ENCODE measurements around the gene NFE2L2.
"Not testable (repeated sequence)": the region's sequence is repeated elsewhere in the genome, so short reads cannot be mapped to it uniquely, and the experiment has no call there.

NFE2L2 gene

GRCh38 chr2:177264693-177265587 lies at the start of gene NFE2L2:
Gene NFE2L2, minus strand, starts transcription at chr2:177264727. Its CDS starts 151 bp downstream, at chr2:177264576.
- DNase-seq = peak; percentile 89

DNA sequence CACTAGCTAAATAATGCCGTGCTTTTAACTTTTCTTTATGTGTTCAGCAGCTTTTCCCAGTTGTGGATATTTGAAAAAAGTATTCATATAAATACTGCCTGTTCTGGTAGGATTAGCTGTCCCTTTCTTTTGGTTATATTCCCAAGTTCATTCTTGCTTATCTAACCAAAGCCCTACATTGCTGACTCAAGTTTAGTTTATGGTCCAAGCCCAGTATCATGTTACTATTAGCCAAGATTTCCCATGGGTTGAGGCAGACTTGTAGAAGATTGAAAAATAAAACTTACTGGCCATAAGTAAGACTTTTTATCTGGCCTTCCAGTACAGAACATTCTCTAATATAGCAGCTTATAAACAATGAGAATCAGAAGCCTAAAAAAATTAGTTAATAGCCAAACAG lies 49.7 kb upstream of the NFE2L2 start:
- no peak for DNase-seq

DNA sequence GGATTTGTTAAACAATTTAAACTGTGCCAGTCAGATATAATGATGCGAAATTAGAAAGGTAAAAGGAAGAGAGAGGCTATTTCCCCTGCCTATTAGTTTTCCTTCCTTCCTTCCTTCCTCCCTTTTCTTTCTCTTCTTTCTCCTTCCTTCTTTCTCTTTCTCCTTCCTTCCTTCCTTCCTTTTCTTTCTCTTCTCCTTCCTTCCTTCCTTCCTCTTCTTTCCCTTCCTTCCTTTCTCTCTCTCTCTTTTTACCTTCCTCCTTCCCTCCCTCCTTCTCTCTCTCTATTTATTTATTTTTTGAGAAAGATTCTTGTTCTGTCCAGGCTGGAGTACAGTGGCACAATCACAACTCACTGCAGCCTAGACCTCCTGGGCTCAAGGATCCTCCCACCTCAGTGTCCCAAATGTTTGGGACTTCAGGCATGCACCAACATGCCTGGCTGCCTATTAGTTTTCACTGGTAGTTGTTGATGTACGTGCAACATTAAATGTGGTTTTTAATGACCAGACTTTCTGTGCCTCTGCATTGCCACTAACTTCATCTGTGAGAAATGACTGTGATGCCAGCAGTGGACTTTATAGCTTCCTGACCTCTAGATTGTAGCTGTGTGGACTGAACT lies 48.7 kb upstream of the NFE2L2 start:
- DNase-seq = no peak

DNA sequence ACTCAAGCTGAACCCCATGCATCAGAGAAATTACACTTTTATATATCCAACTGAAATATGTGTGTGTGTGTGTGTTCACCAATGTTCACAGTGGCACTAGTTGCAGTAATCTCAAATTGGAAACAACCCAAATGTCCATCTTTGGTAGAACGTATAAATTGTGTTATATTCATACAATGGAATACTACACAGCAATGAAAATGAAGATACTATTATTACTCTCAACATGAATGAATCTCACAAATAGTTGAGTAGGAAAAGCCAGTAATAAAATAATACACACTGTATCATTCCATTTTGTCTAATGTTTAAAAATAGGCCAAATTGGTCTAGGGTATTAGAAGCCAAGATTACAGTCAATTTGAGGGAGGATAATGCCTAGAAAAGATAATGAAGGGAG lies 48.0 kb upstream of the NFE2L2 start:
- DNase-seq = no peak

DNA sequence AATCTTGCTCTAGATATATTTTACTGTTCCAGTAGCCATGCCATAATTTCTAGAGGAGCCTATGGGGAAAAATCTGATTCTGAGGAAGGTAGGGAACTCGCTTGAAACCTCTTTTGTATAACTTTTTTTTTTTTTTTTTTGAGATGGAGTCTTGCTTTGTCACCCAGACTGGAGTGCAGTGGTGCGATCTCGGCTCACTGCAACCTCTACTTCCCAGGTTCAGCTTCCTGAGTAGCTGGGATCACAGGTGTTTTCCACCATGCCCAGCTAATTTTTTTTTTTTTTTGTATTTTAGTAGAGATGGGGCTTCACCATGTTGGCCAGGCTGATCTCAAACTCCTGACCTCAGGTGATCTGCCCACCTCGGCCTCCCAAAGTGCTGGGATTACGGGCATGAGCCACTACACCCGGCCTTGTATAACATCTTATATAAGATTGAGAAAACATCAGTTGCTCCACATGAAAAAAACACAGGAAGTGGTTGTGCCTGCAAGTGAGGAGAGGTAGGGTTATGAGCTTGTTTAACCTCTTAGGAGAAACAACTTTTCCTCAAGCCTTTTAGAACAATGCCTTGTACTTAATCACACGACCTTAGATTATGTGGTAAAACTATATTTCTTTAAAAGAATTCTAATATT lies 45.3 kb upstream of the NFE2L2 start:
- DNase-seq = not testable (repeated sequence)

GRCh38 chr2:177306550-177306949 lies 42.0 kb upstream of the NFE2L2 start:
- DNase-seq = no peak

DNA sequence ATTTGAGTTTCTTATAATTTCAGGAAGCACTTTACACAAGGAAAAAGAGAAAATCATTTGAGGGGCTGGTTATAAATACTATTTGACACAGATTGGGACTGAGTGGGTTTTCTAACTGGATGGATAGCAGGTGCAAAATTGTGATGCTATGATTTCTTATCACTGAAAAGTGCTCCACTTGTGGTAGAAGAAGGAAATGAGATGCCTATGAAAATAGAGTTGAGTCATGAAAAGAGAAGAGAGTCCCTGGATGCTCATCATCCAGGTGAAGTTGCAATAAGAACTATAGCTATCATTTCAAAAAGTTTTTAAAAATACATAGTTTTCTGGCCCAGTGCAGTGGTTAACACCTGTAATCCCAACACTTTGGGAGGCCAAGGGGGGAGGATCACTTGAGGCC lies 39.4 kb upstream of the NFE2L2 start:
- DNase-seq = no peak

GRCh38 chr2:177302552-177302951 lies 38.0 kb upstream of the NFE2L2 start:
- no peak for DNase-seq

GRCh38 chr2:177298191-177298590 lies 33.7 kb upstream of the NFE2L2 start:
- no peak for DNase-seq

DNA sequence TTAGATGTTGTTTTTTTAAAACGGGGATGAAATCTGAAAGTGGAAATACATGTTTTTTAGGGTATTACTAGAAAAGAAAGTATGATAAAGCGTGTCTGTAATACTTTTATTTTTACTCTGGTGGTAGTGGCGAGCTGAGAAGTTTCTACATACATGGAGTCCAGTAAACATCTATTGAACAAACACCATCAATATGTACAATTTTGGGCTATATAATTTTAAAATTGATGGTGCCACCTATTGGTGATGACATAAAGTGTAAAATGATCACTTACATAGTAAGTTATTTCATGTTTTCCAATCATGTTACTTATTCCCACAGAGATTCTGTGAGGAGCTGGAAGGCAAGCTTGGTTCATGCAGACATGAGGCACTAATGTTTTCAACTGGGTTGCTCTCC lies 31.5 kb upstream of the NFE2L2 start:
- DNase-seq = no peak

DNA sequence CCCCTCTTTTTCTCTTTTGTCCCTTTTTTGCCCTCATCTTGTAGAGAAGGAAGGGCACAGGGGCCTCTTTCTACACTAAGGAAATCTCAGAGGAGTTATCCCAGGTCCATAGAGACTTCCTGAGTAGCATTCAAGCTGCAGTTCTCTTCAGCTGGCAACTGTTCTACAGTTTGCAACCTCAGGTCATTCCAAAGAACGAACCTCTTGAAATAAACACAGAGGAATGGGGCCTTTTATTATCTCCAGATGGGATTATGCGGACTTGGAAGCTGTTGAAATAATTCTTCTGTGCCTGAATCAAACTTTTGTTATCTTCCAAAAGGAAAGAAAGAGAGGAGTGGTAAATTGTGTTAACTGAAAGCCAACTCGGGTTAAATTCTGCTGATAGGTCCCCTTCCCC lies 31.0 kb upstream of the NFE2L2 start:
- DNase-seq = no peak

- DNase-seq = no peak
Measured at GRCh38 chr2:177291701-177292100, 27.2 kb upstream of the NFE2L2 start.

DNA sequence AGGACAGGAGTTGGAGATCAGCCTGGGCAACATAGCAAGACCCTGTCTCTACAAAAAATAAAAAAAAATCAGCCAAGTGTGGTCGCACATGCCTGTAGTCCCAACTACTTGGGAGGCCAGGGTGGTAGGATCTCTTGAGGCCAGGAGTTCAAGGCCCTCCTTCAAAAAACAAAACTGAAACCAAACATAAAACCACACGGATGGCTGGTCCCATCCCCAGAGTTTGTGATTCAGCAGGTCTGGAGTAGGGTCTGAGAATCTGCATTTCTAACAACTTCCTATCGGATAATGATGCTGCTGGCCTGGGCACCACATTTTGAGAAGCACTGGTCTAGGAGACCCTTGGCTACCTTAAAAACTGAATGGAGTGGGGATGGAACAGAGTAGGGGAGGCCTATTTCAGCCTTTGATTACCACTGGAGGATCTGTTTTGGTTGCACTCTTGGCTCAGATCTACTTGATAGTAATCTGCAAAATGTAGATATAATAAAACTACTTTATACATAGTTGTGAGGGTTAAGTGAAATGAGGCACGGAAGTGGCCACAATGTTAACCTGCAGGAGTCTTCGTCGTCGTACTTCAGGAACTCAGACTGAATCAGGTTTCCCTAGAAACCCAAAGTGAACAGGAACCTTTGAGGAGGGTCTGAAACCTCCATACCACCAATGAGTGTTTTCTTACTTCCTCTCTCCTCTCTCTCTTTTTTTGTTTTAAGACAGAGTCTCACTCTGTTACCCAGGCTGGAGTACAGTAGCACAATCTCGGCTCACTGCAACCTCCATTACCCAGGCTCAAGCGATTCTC lies 25.5 kb upstream of the NFE2L2 start:
- no peak for DNase-seq

GRCh38 chr2:177287814-177288213 lies 23.3 kb upstream of the NFE2L2 start:
- DNase-seq = no peak

DNA sequence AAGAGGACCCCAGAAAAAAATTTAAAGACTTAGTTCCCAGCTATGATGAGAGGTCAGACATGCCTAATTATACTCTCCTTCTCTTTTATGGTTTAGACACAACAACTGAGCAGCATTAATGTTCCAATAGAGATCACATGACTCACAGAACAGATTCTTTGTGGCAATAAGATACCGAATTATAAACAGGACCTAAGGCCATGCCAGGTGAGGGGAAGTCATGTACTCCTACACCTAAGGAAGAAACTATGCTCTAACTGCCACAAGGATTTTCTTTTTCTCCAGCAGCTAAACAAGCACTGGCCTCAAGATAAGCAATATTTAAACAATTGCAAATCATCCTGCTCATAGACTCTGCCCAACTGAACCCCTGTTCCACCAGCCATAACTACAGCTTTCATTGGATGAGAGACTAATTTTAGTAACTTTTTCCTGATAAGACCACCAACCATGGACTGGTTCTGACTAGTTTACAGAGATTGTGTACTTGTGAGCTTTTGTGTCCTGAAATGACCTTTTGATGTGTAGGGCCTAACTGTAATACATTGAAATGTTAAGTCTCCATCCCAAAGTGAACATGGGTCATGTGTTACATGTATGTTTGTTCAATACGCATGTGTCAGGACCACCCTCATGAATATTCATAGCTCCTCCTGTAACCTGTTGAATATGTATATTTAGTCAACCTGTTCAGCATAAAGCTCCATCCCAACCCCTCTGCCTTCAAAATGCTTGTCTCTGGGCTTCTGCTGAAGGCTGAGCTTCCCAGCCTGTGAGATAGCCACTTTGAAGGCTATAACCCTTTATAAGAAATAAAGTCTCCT lies 21.6 kb upstream of the NFE2L2 start:
- no peak for DNase-seq

DNA sequence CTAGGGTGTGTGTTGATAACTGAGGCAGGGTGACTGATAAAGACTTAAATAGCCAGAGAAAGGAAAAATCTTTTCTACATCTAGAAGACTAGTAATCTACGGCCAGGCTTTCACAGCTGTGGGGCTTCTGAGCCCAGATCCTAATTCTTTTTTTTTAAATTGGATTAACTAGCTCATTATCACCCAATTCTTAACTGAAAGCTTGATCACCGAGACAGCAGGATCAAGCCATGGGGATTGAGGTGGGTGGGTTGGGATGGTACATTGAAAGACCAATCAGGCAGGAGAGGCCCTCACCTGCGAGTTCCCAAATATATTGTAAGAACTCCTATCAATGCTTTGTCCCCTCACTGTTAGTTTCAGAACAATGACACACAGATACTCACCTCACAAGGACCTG lies 20.0 kb upstream of the NFE2L2 start:
- no peak for DNase-seq

- DNase-seq = no peak
Measured at GRCh38 chr2:177283906-177284305, 19.4 kb upstream of the NFE2L2 start.

DNA sequence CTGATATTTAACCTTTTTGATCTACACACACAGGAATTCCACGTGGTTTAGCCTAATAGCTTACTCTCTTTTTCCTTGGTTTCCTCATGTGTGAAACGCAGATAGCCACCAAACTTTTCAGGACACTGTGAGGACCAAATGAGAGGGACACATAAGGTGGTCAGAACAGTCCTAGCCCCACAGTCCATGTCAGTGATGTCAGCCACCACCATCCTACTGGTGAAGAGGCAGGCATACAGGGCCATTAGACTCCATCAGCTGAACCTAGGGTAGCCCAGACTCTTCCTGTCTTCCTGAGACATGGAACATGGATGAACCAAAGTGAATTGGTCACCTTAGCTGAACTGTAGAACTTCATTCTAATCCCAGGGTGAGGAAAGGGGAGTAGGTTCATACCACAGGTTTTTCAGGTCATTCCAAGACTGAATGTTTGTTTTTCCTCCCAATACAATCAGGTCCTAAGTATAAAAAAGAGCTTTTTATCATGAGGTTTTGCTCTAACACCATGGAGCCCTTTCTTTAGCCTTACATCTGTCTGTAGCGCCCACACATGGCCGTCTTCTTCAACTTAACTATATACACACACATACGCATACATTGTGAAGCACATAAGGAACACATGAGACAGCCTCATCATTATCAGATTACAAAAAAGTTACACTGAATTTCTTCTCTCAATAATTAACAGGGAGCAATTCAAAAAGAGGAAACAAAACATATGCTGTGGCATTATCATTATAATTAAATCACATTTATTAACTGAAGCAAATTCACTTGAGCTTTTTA lies 18.5 kb upstream of the NFE2L2 start:
- DNase-seq = no peak

DNA sequence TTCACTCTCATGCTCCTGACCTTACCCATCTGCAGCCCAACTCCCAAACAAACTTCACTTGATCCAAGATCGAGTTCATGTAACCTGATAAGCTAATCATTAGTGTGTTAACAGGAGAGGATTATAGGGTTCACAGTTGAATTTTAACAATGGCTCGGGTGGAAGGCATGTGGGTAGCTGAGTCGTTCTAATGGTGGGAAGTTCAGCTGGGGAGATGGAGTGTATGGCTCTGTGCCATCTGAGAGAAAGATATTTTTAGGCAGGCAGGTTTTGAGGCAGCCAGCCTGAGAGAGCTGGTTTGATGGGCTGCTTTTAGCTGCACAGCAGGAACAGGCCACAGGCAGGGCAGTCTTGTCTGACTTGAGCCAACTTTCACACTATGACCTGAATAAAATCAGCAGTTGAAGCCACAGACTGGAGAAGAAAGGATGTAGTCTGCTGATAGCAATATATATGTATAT lies 17.7 kb upstream of the NFE2L2 start:
- peak; percentile 60 for DNase-seq

DNA sequence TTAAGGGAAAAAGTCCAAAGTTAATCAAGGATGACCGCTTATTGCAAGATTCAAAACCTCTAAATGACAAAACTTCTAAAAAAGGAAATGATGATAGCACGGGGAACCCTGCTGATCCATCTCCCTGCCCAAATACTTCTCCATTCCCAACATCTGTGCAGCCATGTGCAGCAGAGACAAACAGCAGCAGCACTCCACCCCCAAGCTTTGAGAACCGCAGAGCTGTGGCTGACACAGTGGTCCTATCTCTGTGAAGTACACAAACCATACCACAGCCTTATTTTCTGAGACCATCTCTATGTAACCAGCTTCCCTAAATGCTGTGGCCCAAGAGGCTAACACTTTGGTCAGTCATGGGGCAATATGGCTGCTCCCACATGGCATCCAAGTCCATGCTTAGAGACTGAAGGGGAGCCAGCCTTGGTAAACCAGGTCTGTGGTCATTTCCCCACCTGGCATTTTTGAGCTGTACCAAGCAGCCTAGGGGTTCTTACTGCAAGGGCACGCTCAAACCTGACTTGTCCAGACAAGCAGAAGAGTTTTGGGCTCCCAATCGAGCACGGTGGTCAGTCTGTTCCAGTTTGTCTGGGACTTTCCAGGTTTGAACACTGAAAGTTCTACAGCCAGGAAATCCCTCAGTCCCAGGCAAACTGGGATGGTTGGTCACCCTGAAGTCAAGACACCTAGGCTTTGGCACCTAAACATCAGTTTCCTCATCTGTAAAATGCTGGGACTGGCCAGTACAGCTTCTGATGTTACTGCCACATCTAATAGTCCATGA lies 17.1 kb upstream of the NFE2L2 start:
- DNase-seq = no peak

All from NCI-H2227 treated with DMSO at 0.1 percent for 48 hours (cell line).